Hematopoietic multipotent progenitor cell treated with erythropoietin and hydrocortisone succinate and interleukin-3 and kit ligand, for 17 days (in vitro differentiated cells): ENCODE measurements around the gene ABCC1.

Source experiments
- DNase-seq: peaks from one replicate; pipeline ENCODE4 v3.0.0-alpha.2; 2015; ENCODE audit warnings: low spot score

The ABCC1 gene

GRCh38 chr16:16021646-16021987 is 72.2 kb downstream of the ABCC1 start:
- no peak for DNase-seq

- DNase-seq, result peak; percentile 94
Measured at GRCh38 chr16:16021988-16022682, 72.7 kb downstream of the ABCC1 start.

- DNase-seq, result peak; percentile 43
Measured at GRCh38 chr16:16022683-16023064, 73.3 kb downstream of the ABCC1 start.

- no peak for DNase-seq
Measured at GRCh38 chr16:16025214-16025968, 76.0 kb downstream of the ABCC1 start.

GRCh38 chr16:16027728-16028310 is 78.4 kb downstream of the ABCC1 start:
- no peak for DNase-seq

GRCh38 chr16:16028311-16028999 is 79.0 kb downstream of the ABCC1 start:
- DNase-seq, result no peak

GRCh38 chr16:16029431-16030011 is 80.1 kb downstream of the ABCC1 start:
- DNase-seq, result no peak

GRCh38 chr16:16030449-16030848 is 81.0 kb downstream of the ABCC1 start:
- DNase-seq, result no peak

- DNase-seq, result no peak
Measured at GRCh38 chr16:16031401-16031800, 82.0 kb downstream of the ABCC1 start.

- no peak for DNase-seq
Measured at GRCh38 chr16:16032271-16032979, 83.0 kb downstream of the ABCC1 start.

GRCh38 chr16:16033208-16033717 is 83.8 kb downstream of the ABCC1 start:
- no peak for DNase-seq

- DNase-seq, result no peak
Measured at GRCh38 chr16:16036359-16036792, 87.0 kb downstream of the ABCC1 start.

GRCh38 chr16:16037521-16037920 is 88.1 kb downstream of the ABCC1 start:
- DNase-seq, result no peak

- DNase-seq, result no peak
Measured at GRCh38 chr16:16037970-16038369, 88.6 kb downstream of the ABCC1 start.

- DNase-seq, result no peak
Measured at GRCh38 chr16:16038950-16039349, 89.5 kb downstream of the ABCC1 start.

GRCh38 chr16:16041196-16041892 is 91.9 kb downstream of the ABCC1 start:
- no peak for DNase-seq

- DNase-seq, result peak; percentile 33
Measured at GRCh38 chr16:16042076-16042475, 92.7 kb downstream of the ABCC1 start.

GRCh38 chr16:16045296-16045695 is 95.9 kb downstream of the ABCC1 start:
- DNase-seq, result no peak

GRCh38 chr16:16045879-16046278 is 96.5 kb downstream of the ABCC1 start:
- peak; percentile 54 for DNase-seq

- no peak for DNase-seq
Measured at GRCh38 chr16:16047761-16048160, 98.3 kb downstream of the ABCC1 start.
